Loucy (cell line): ENCODE measurements around the gene LDLRAD4.

Source experiments
- H2AFZ ChIP-seq: fragments of 200-600 bp; sonication (generic); 2 replicates; pipeline ENCODE4 v1.6.0; 2016; ENCODE audit warnings: antibody characterized with exemption, mild to moderate bottlenecking, low read length, moderate library complexity
- H3F3A ChIP-seq: fragments of 200-600 bp; 2 replicates; pipeline ENCODE4 v1.6.0; 2016; ENCODE audit warnings: antibody characterized with exemption, low read depth, mild to moderate bottlenecking
- H3K27me3 ChIP-seq: fragments of 200-600 bp; sonication (generic); 2 replicates; pipeline ENCODE4 v1.6.1; 2014; ENCODE audit warnings: low read length, mild to moderate bottlenecking; ENCODE audit not compliant: insufficient read depth, poor library complexity, severe bottlenecking
- H3K36me3 ChIP-seq: fragments of 200-600 bp; sonication (generic); 2 replicates; pipeline ENCODE4 v1.6.1; 2016; ENCODE audit warnings: low read length; ENCODE audit not compliant: insufficient read depth
- H3K4me1 ChIP-seq: fragments of 200-600 bp; sonication (generic); 2 replicates; pipeline ENCODE4 v1.5.1; 2014; ENCODE audit warnings: low read length, mild to moderate bottlenecking; ENCODE audit not compliant: insufficient read depth, poor library complexity, severe bottlenecking
- H3K4me2 ChIP-seq: fragments of 200-600 bp; sonication (generic); 2 replicates; pipeline ENCODE4 v1.6.0; 2014; ENCODE audit warnings: antibody characterized with exemption, low read length, low read depth, mild to moderate bottlenecking; ENCODE audit not compliant: poor library complexity, severe bottlenecking
- H3K4me3 ChIP-seq: fragments of 200-600 bp; sonication (generic); 2 replicates; pipeline ENCODE4 v1.5.1; 2014; ENCODE audit warnings: low read length, mild to moderate bottlenecking, mixed read lengths; ENCODE audit not compliant: poor library complexity, severe bottlenecking
- H3K79me2 ChIP-seq: fragments of 200-600 bp; sonication (generic); 2 replicates; pipeline ENCODE4 v1.6.1; 2014; ENCODE audit warnings: low read length; ENCODE audit not compliant: insufficient read depth
- H3K9ac ChIP-seq: fragments of 200-600 bp; sonication (generic); 2 replicates; pipeline ENCODE4 v1.6.0; 2014; ENCODE audit warnings: mild to moderate bottlenecking, low read depth, low read length, moderate library complexity; ENCODE audit not compliant: poor library complexity, severe bottlenecking
- H3K9me2 ChIP-seq: fragments of 200-600 bp; sonication (generic); replicated peaks from 2 replicates; pipeline ENCODE4 v1.6.1; 2016; ENCODE audit warnings: low read depth, low read length, mixed read lengths
- H3K9me3 ChIP-seq: fragments of 200-600 bp; sonication (generic); 2 replicates; pipeline ENCODE4 v1.6.1; 2014; ENCODE audit warnings: mild to moderate bottlenecking, antibody characterized with exemption, low read length, low read depth; ENCODE audit not compliant: insufficient read depth
- H4K20me1 ChIP-seq: fragments of 200-600 bp; sonication (generic); 2 replicates; pipeline ENCODE4 v1.6.0; 2014; ENCODE audit warnings: antibody characterized with exemption, low read length, mild to moderate bottlenecking; ENCODE audit not compliant: insufficient read depth, poor library complexity, severe bottlenecking
- CTCF ChIP-seq: fragments of 200-600 bp; sonication (generic); conservative IDR thresholded peaks from 2 replicates; pipeline ENCODE4 v1.5.1; 2014; ENCODE audit warnings: mild to moderate bottlenecking, antibody characterized with exemption, low read length
- EZH2phosphoT487 ChIP-seq: fragments of 200-600 bp; IDR thresholded peaks from 2 replicates; pipeline ENCODE4 v1.6.1; 2018; ENCODE audit warnings: antibody characterized with exemption, mild to moderate bottlenecking, moderate library complexity, borderline replicate concordance

LDLRAD4 gene

DNA sequence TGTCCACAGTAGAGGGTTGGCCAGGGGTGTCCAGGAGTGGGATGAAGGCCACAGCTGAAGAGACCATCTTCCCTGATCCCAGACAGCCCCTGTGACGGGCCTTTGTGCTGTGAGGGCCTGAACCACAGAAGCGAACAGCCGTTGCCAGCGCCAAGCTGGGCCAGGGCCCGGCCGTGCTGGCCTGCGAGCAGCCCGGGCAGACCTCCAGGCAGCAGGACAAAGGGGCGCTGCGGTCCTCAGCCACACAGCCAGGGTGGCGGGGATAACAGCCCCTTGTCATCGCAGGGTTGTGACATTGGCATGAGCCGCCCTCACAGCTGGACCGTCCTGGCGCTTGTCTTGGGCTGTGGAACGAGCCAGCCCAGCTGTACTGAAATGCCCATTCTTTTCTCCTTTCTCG, 346.7 kb downstream of the LDLRAD4 start:
- Histone ChIP-seq H2AFZ (no peak overlapping the region), H3K4me2 (no peak overlapping the region), H3K79me2 (no peaks in the 10 kb centered on the region), H4K20me1 (no peaks in the 10 kb centered on the region), H3F3A (no peaks in the 10 kb centered on the region), H3K27me3 (no peaks in the 10 kb centered on the region), H3K9me3 (no peaks in the 10 kb centered on the region), H3K36me3 (no peaks in the 10 kb centered on the region), H3K9ac (no peak overlapping the region), H3K9me2 (no peaks in the 10 kb centered on the region), H3K4me1 (peaks cover 41% of the 10 kb centered on the region), H3K4me3 (no peak overlapping the region)
- no peak for TF ChIP-seq EZH2phosphoT487
- TF ChIP-seq CTCF, result no peak

DNA sequence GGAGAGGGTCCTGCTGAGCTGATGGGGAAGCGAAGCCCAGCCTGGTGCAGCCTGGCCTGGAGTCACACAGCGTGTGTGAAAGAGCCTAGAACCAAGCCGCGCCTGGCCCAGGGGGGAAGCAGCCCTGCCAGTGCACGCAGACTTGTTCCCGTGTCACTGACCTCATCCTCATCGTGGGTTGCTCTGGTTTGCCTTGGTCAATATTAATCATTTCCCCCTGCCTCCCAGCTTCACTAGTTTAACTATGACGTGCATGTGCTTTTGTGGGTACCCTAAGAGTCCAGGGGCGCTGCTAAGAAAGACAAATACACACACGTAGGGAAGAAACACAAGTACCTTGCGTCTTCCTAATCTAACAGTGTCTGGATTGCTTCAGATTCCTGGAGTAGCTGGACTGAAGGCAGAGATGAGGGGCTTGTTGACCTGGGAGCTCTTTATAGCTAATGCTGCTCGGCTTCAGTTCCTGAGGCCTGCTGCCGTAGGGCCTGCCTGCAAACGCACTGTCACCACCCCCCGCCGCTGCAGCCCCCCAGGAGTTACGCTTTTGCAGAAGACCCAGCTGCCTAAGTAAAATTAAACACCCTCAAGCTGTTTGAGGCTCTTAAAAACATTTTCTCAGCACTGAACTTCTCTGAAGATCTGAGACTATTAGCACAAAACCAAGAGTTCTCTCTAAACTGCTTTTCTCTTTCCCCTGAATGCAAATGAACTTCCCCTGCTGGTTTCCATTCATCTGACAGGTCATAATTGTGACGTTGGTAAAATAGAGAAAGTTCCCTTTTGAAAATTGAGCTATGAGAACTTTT, 348.6 kb downstream of the LDLRAD4 start:
- H3K4me1 ChIP-seq, result peaks cover 41% of the 10 kb centered on the region

DNA sequence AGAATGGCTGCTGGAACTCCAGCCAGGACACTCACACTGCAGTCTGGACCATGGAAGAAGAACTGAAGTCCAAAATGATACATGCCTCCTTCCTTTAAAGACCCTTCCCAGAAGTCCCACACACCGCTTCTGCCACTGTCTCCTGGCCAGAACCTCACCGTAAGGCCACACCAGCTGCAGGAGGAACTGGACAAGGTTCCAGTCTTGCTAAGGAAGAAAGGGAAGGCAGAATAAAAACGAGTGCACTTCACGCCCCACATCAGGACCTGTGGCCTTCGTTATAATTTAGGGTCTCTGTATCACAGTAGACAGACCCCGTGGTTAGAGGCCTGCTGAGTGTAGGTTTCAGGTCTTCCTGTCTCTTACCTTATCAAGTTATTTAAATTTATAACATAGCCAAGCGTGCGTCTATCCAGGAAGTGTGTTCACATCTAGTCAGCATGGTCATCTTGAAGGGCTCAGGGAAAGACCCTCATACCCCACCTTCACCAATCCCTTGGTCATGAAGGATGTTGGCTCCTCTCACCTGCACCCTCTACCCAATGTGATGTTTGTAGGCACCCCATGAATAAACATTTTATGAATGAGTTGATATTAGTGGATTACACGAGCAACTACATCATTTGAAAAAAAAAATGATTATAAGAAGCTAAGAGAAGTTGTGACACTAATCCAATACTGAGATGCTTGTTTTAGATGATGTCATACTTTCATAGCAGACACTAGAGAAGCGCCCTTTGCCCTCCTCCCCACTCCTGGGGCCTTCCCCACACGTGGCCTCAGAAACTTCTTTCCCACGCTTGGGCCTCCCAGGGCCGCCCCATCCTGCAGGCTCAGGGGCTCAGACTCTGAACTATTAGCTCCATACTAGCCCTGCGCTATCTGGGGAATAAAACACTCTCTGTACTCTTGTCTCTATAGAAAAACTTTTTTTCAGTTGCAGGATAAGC, 350.2 kb downstream of the LDLRAD4 start:
- peak overlapping the region; percentile 63 for H3K4me2 ChIP-seq
- H4K20me1 ChIP-seq, result no peaks in the 10 kb centered on the region
- H3K79me2 ChIP-seq, result no peaks in the 10 kb centered on the region
- no peaks in the 10 kb centered on the region for H3K9me3 ChIP-seq
- H3K4me1 ChIP-seq, result peaks cover 29% of the 10 kb centered on the region
- no peak overlapping the region for H3K9ac ChIP-seq
- H3K4me3 ChIP-seq, result peak overlapping the region; percentile 17
- TF ChIP-seq CTCF (no peak), EZH2phosphoT487 (no peak)
- H3F3A ChIP-seq, result no peaks in the 10 kb centered on the region
- no peak overlapping the region for H2AFZ ChIP-seq
- no peaks in the 10 kb centered on the region for H3K27me3 ChIP-seq
- no peaks in the 10 kb centered on the region for H3K36me3 ChIP-seq
- no peaks in the 10 kb centered on the region for H3K9me2 ChIP-seq

More for the DNA sequence above, 348.6 kb downstream of the LDLRAD4 start:
- no peaks in the 10 kb centered on the region for H3F3A ChIP-seq
- H3K9me2 ChIP-seq, result no peaks in the 10 kb centered on the region
- H3K9ac ChIP-seq, result peak overlapping the region; percentile 40
- no peaks in the 10 kb centered on the region for H3K36me3 ChIP-seq
- H2AFZ ChIP-seq, result no peak overlapping the region
- H3K4me2 ChIP-seq, result no peak overlapping the region
- no peaks in the 10 kb centered on the region for H4K20me1 ChIP-seq
- H3K9me3 ChIP-seq, result no peaks in the 10 kb centered on the region
- TF ChIP-seq EZH2phosphoT487 (no peak), CTCF (no peak)
- H3K4me3 ChIP-seq, result no peak overlapping the region
- no peaks in the 10 kb centered on the region for H3K79me2 ChIP-seq
- no peaks in the 10 kb centered on the region for H3K27me3 ChIP-seq
